C1 segment of cervical spinal cord (tissue), 14 donors: ENCODE data around the gene DNAJC30.

Experiments used
- DNase-seq, 14 donors: peaks; one replicate each; lab custom pipeline; 2025; lab: John Stamatoyannopoulos, UW

DNAJC30 gene

GRCh38 chr7:73708961-73709549 is 25.8 kb upstream of the DNAJC30 start:
- no peak for DNase-seq

GRCh38 chr7:73707045-73707631 is 23.9 kb upstream of the DNAJC30 start:
- DNase-seq: peak in 2 of 14 donors; percentile 29 to 31

- DNase-seq: peak in 1 of 14 donors; percentile 55
These were observed 23.1 kb upstream of the DNAJC30 start for GRCh38 chr7:73706126-73707044.

- DNase-seq: no peak
These were observed 22.3 kb upstream of the DNAJC30 start for GRCh38 chr7:73705551-73705920.

GRCh38 chr7:73704640-73705550 is 21.6 kb upstream of the DNAJC30 start:
- peak in 1 of 14 donors; percentile 46 for DNase-seq

- DNase-seq: peak in 2 of 14 donors; percentile 5 to 12
These were observed 20.7 kb upstream of the DNAJC30 start for GRCh38 chr7:73703757-73704639.

- no peak for DNase-seq
These were observed 20.0 kb upstream of the DNAJC30 start for GRCh38 chr7:73703225-73703624.

- DNase-seq: no peak
These were observed 19.4 kb upstream of the DNAJC30 start for GRCh38 chr7:73702665-73703064.

- no peak for DNase-seq
These were observed 19.0 kb upstream of the DNAJC30 start for GRCh38 chr7:73702226-73702625.

- DNase-seq: no peak
These were observed 18.2 kb upstream of the DNAJC30 start for GRCh38 chr7:73701357-73701995.

- DNase-seq: no peak
These were observed 17.4 kb upstream of the DNAJC30 start for GRCh38 chr7:73700581-73701134.

GRCh38 chr7:73700069-73700423 is 16.8 kb upstream of the DNAJC30 start:
- no peak for DNase-seq

GRCh38 chr7:73699370-73700068 is 16.3 kb upstream of the DNAJC30 start:
- DNase-seq: no peak

- DNase-seq: no peak
These were observed 15.2 kb upstream of the DNAJC30 start for GRCh38 chr7:73698410-73698809.

GRCh38 chr7:73696372-73696771 is 13.1 kb upstream of the DNAJC30 start:
- DNase-seq: no peak

GRCh38 chr7:73690646-73691045 is 7.4 kb upstream of the DNAJC30 start:
- no peak for DNase-seq

- DNase-seq: no peak
These were observed 5.0 kb upstream of the DNAJC30 start for GRCh38 chr7:73688288-73688687.

- DNase-seq: no peak
These were observed 2.1 kb upstream of the DNAJC30 start for GRCh38 chr7:73685311-73685710.
